NCI-H1417 treated with DMSO at 0.1 percent for 48 hours (cell line): ENCODE results near the gene SRSF6.
"Not testable (repeated sequence)": the region's sequence is repeated elsewhere in the genome, so short reads cannot be mapped to it uniquely, and the experiment has no call there.

ENCODE experiments used
- DNase-seq: peaks from one replicate; lab custom pipeline; 2025; lab: John Stamatoyannopoulos, UW

The SRSF6 gene

DNA sequence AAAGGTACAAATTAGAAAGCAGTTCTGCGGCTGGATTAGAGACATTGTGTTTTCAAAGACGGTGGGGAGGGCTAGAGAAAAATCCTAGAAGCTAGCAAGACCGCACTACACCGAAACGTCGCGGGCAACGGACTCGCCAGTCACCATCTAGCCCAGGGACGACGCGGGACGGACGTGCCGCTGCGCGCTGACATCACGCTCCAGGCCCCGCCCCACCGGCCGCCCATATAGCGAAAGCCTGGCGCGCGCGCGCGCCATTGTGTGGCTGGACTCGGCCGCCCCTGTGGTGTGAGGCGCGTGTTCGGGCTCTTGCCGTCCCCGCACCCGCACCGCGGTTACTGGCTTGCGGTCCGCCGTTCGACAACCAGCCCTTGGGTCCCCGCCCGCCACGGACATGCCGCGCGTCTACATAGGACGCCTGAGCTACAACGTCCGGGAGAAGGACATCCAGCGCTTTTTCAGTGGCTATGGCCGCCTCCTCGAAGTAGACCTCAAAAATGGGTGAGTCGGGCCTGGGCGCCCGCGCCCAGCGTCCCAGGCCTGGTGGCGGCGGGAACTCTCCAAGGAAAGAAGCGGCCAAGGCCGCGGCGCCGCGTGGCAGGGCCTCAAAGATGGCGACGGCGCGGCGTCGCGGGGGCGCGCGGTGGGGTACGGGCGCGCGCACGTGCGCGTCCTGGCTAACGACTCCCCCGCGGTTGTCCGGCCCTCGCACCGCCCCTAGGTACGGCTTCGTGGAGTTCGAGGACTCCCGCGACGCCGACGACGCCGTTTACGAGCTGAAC lies at the start of gene SRSF6:
Gene SRSF6, plus strand, starts transcription at position 257 of the 782 bp plus-strand sequence. Its CDS starts 138 bp downstream, at position 395.
- DNase-seq = peak; percentile 95

DNA sequence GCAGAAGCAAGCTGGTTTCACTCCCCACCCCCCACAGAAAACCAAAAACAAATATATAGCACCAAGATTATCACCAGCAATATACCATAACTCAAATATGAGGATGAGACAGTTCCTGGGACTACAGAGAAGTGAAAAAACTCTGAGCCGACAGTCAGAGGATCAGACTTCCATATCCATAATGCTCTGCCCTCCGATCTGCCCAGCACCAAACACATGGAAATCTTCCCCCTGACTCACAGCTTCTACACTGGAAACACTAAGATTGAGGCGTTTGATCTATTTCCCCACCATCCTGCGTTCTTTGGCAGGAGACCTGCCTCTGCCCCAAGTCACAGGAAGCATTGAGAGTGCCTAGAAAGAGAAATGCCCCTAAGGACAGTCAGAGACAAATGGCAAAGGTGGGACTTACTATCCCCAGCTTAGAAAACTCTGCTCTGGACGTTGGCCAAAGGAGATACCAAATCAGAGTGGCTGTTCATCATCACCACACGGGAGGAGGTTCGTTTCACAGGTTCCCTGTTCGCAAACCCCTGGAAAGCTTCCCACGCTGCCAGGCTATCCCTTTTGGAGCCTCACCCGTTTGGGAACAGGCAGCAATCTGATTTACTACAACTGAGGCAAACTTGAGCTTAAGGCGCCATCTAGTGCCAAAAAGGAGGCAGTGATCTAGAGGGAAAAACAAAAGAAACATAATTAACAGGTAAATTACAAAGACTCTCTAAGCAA lies 48.7 kb upstream of the SRSF6 start:
- DNase-seq = no peak

DNA sequence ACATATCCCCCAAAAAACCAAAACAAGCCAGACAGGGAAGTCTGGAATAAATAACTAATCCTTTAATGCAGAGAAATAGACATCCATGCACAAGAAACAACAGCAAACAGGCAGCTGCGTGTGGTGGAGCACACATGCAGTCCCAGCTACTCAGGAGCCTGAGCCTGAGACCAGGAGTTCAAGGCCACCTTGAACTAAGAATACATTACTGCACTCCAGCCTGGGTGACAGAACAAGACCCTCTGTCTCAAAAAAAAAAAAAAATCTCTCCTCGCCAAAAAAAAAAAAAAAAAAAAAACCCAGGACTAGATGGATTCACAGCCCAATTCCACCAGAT lies 48.2 kb upstream of the SRSF6 start:
- DNase-seq = no peak

DNA sequence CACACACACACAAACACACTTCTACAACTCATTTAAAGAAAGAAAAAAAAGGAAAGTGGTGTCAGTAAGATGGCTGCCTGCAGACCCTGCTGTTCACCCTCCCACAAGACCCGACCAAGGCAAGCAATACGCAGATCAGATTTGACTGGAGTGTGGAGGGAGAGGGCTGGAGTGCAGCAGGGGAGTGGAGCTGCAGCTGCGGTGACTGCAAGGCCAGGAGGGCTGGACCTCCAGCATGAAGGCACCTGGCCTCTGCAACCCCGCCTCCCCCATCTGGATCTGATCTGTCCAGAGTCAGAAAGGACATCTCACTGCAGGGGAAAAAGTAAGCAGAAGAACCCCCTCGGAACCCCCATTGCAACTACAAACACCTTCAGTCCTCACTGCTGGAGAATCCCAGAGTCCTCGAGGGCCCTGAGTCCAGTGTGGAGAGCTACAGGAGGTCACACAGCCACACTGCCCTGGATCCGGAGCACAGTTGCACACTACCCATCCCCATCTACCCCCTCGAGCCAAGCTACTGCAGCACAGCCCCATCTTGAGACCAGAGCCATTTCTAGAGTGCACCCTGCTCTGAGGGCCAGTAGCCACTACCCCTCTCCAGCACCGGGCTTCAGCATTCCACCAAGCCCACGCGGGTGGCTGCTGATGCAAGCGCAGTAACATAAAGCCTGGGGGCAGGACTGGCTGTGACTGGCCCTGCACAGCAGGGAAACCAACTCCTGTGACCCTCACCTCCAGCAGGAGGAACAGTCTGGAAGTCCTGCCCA lies 41.9 kb upstream of the SRSF6 start:
- DNase-seq = no peak

DNA sequence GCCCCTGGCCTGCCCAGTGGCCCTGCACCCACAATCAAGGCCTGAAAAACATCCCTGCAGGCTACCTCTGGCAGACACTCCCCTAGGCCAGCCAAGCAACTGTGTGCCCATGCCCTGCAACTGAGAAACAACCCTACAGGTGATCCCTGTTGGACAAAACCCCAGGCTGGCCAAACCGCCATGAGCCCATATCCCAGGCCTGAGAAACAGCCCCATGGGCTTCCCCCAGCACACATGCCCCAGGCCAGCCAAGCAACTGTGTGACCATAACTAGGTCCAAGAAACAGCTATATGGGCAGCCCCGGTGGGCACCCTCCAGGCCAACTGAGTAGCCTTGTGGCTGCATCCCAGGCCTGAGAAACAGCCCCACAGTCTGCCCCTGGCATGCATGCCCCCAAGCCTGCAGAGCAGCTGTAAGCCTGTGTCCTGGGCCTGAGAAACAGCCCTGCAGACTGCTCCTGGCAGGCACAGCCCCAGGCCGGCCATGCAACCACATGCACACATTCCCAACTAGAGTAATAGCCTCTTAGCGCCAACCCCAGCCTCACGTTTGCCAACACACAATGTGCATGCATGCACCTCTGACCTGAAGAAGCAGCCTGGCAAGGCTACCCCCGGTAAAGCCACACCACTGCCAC lies 41.0 kb upstream of the SRSF6 start:
- DNase-seq = no peak

- no peak for DNase-seq
Measured at GRCh38 chr20:43420192-43420591, 37.5 kb upstream of the SRSF6 start.

GRCh38 chr20:43420913-43421312 lies 36.8 kb upstream of the SRSF6 start:
- DNase-seq = not testable (repeated sequence)

DNA sequence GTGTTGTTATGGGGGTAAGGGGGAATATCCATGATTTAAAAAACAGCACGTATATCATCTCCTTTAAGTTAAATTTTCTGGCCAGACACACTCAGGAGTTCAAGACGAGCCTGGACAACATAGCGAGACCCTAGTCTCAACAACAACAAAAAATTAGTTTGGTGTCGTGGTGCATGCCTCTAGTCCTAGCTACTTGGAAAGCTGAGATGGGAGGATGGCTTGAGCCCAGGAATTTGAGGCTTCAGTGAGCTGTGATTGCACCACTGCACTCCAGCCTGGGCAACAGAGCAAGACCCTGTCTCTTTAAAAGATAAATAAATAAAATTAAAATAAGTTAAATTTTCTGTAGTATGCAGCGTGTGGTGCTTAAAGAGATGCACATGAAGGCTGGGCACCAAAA lies 31.5 kb upstream of the SRSF6 start:
- DNase-seq = no peak

GRCh38 chr20:43430265-43431133 lies 27.2 kb upstream of the SRSF6 start:
- no peak for DNase-seq

DNA sequence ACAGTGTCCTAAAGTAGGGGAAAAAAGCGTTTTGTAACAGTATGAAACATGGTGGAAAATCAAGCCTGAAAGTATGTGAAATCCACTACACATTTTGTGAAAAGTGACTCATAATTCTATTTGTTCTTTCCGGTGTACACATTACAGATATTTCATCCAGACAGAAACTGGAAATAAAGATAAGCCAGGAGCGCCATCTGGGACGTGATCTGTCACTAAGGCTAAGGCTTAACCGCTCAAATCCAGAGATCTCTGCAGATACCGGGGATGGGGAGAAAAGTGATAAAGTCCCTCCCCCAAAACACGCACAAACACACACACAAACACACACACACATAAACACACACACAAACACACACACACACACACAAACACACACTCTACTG lies 26.6 kb upstream of the SRSF6 start:
- DNase-seq = no peak

GRCh38 chr20:43432498-43432897 lies 25.2 kb upstream of the SRSF6 start:
- DNase-seq = no peak

- no peak for DNase-seq
Measured at GRCh38 chr20:43433250-43433854, 24.3 kb upstream of the SRSF6 start.

- no peak for DNase-seq
Measured at GRCh38 chr20:43434565-43434964, 23.1 kb upstream of the SRSF6 start.

DNA sequence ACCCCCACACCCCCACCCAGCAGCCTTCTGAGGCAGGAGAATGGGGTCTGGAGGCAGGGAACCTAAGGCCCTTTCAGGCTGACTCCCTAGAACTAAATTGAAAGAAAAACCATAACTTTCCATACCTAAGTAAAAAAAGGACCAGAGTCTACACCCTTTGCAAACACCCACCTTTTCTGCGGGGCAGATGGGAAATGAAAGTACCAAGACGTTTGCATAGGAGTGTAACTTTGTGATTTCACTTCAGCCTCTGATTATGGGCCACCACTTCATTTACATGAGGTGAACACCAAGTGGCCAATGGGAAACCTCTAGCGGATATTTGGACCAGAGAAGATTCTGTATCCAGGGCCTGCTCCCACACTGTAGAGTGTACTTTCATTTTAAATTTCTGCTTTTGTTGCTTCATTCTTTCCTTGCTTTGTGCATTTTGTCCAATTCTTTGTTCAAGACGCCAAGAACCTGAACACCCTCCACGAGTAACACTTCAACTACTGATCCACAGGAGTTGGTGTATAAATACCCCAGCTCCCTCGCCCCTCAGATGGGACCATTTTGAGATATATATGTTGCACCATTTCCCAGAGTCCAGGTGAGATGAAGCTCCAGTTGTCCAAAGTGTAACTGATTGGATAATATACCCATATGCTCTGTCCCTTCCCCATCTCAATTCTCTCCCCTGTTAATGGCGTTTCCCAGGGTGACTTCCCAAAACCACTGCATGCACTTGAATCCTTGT lies 18.9 kb upstream of the SRSF6 start:
- no peak for DNase-seq

DNA sequence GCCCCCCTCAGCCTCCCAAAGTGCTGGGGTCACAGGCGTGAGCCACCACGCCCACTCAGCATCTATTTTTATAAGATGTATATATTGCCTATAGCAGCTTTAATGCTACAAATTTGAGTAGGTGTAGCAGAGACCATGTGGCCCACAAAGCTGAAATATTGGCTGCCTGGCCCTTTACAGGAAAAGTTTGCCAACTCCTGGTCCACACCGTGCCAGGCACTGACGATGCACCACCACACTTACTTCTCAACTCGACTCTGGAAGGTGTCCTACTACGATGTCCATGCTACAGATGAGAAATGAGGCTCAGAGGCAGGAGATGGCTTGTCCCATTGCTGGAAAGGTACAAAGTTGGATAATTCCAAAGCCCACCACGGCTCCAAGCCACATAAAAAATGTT lies 17.2 kb upstream of the SRSF6 start:
- DNase-seq = no peak

GRCh38 chr20:43442282-43442880 lies 15.3 kb upstream of the SRSF6 start:
- DNase-seq = no peak

DNA sequence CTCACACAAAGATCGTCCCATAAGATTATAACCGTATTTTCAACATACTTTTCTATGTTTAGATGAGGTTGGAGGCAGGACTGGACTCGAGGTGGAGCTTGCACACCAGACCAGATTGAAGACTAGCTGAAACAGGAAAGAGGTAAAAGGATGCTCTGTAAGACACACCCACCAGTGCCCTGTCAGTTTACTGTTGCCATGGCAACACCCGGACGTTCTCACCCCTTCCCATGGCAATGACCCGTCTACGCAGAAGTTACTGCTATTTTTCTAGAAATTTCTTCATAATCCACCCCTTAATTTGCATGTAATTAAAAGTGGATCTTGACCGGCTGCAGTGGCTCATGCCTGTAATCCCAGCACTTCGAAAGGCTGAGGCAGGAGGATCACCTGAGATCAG lies 13.6 kb upstream of the SRSF6 start:
- DNase-seq = no peak

- DNase-seq = no peak
Measured at GRCh38 chr20:43446361-43446879, 11.3 kb upstream of the SRSF6 start.

DNA sequence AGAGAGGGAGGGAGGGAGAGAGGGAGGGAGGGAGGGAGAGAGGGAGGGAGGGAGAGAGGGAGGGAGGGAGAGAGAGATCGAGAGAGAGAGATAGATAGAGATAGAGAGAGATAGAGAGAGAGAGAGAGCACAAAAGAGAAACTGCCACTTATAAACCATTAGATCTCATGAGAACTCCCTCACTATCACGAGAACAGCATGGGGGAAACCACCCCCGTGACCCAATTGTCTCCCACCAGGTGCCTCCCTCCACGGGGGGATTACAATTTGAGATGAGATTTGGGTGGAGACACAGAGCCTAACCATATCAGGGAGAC lies 9.3 kb upstream of the SRSF6 start:
- not testable (repeated sequence) for DNase-seq
